Parathyroid adenoma (tissue), 2 donors: ENCODE measurements around the gene ORM1.
"Not testable (repeated sequence)": the region's sequence is repeated elsewhere in the genome, so short reads cannot be mapped to it uniquely, and the experiment has no call there.

Experiments
- H2AFZ ChIP-seq: fragments of 300-600 bp; sonication (generic); one replicate; pipeline ENCODE4 v1.7.0; 2017; ENCODE audit warnings: antibody characterized with exemption, mild to moderate bottlenecking
- H3K27ac ChIP-seq: fragments of 300-600 bp; sonication (generic); one replicate; pipeline ENCODE4 v1.7.0; 2017
- H3K27me3 ChIP-seq: fragments of 300-600 bp; sonication (generic); one replicate; pipeline ENCODE4 v1.7.0; 2017; ENCODE audit warnings: low read length; ENCODE audit not compliant: control insufficient read depth, insufficient read depth
- H3K36me3 ChIP-seq: fragments of 300-600 bp; sonication (generic); one replicate; pipeline ENCODE4 v1.7.0; 2017; ENCODE audit warnings: low read length; ENCODE audit not compliant: control insufficient read depth, insufficient read depth
- H3K4me1 ChIP-seq: fragments of 300-600 bp; sonication (generic); one replicate; pipeline ENCODE4 v1.7.0; 2017; ENCODE audit warnings: control low read depth
- H3K4me2 ChIP-seq: fragments of 300-600 bp; sonication (generic); one replicate; pipeline ENCODE4 v1.7.0; 2017; ENCODE audit warnings: low read length
- H3K4me3 ChIP-seq: fragments of 300-600 bp; sonication (generic); one replicate; pipeline ENCODE4 v1.7.0; 2017; ENCODE audit warnings: low read depth, low read length
- H3K79me2 ChIP-seq: fragments of 300-600 bp; sonication (generic); one replicate; pipeline ENCODE4 v1.7.0; 2017; ENCODE audit warnings: control low read depth
- H3K9ac ChIP-seq: fragments of 300-600 bp; sonication (generic); one replicate; pipeline ENCODE4 v1.7.0; 2017; ENCODE audit warnings: mild to moderate bottlenecking
- H3K9me3 ChIP-seq: fragments of 300-600 bp; sonication (generic); one replicate; pipeline ENCODE4 v1.7.0; 2017; ENCODE audit warnings: low read length; ENCODE audit not compliant: control insufficient read depth
- TF ChIP-seq, protein P1 (sequence below): fragments of 300-600 bp; sonication (generic); IDR thresholded peaks from one replicate; pipeline ENCODE4 v1.7.0; 2017; ENCODE audit warnings: antibody characterized with exemption, mild to moderate bottlenecking
- donor health status: primary hyperparathyroidism.

Gene ORM1

DNA sequence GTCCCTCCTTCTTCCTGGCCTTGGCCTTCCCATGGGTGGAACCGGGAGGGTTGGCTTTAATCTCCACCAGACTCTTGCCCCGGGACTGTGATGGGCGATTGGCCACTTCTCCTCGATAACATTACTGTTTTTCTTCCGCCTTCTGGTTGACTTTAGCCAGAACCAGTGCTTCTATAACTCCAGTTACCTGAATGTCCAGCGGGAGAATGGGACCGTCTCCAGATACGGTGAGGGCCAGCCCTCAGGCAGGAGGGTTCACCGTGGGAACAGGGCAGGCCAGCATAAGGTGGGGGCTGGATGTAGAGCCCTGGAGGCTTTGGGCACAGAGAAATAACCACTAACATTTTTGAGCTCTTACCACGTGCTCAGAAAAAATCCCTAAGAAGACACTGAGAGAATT, 7.7 kb downstream of the ORM1 start:
- Histone ChIP-seq H2AFZ (no peak overlapping the region), H3K4me2 (no peak overlapping the region), H3K27ac (no peak overlapping the region), H3K4me3 (no peak overlapping the region), H3K9ac (no peak overlapping the region), H3K4me1 (no peaks in the 10 kb centered on the region), H3K27me3 (no peaks in the 10 kb centered on the region), H3K36me3 (no peaks in the 10 kb centered on the region), H3K9me3 (no peaks in the 10 kb centered on the region), H3K79me2 (no peaks in the 10 kb centered on the region)
- TF ChIP-seq, protein P1, sequence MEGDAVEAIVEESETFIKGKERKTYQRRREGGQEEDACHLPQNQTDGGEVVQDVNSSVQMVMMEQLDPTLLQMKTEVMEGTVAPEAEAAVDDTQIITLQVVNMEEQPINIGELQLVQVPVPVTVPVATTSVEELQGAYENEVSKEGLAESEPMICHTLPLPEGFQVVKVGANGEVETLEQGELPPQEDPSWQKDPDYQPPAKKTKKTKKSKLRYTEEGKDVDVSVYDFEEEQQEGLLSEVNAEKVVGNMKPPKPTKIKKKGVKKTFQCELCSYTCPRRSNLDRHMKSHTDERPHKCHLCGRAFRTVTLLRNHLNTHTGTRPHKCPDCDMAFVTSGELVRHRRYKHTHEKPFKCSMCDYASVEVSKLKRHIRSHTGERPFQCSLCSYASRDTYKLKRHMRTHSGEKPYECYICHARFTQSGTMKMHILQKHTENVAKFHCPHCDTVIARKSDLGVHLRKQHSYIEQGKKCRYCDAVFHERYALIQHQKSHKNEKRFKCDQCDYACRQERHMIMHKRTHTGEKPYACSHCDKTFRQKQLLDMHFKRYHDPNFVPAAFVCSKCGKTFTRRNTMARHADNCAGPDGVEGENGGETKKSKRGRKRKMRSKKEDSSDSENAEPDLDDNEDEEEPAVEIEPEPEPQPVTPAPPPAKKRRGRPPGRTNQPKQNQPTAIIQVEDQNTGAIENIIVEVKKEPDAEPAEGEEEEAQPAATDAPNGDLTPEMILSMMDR: no peak

GRCh38 chr9:114331229-114332195, 8.6 kb downstream of the ORM1 start:
- not testable (repeated sequence) for H3K79me2 ChIP-seq, H3K27ac ChIP-seq, H3K9ac ChIP-seq, H3K36me3 ChIP-seq, H2AFZ ChIP-seq, H3K4me3 ChIP-seq, H3K27me3 ChIP-seq, H3K4me2 ChIP-seq, H3K9me3 ChIP-seq, H3K4me1 ChIP-seq

- not testable (repeated sequence) for H3K27ac ChIP-seq, H3K9me3 ChIP-seq
Measured at GRCh38 chr9:114332474-114333040, 9.7 kb downstream of the ORM1 start.

DNA sequence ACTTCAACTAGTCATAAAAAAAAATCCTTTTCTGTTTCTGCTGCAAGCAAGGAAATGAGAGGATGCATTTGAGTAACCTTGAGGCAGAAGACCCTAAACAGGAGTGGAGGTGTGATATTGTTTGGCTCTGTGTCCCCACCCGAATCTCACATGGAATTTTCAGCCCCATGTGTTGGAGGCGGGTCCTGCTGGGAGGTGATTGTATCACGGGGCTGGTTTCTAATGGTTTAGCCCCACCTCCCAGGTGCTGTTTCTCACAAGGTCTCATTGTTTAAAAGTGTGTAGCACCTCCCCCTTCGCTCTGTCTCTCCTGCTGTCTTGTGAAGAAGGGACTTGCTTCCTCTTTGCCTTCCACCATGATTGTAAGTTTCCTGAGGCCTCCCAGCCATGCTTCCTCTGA, 10.8 kb downstream of the ORM1 start:
- not testable (repeated sequence) for H3K9me3 ChIP-seq, H3K4me3 ChIP-seq, H3K27me3 ChIP-seq, H3K27ac ChIP-seq, H3K36me3 ChIP-seq, H3K4me1 ChIP-seq, H3K4me2 ChIP-seq, H2AFZ ChIP-seq, H3K9ac ChIP-seq, H3K79me2 ChIP-seq

More at GRCh38 chr9:114332474-114333040, 9.7 kb downstream of the ORM1 start:
- H3K27me3 ChIP-seq, H2AFZ ChIP-seq, H3K79me2 ChIP-seq, H3K36me3 ChIP-seq, H3K4me1 ChIP-seq, H3K9ac ChIP-seq, H3K4me2 ChIP-seq, H3K4me3 ChIP-seq: not testable (repeated sequence)

DNA sequence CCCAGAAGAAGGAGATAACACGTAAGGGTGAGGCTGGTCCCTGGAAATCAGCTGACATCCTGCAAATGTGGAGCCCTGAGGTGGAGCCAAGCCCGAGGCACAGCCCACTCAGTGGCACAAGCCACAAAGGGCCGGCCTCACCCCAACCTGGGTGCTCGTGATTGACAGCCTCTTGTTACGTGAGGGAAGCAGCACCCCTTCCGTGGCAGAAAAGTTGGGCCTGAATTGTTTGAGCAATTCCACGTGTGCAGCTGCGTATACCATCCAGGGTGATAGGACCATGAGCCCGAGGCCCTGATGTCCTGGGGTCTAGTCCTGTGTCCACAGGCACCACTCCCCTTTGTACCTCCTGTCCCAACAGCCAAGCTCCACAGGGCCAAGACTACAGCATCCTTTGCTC, 11.6 kb downstream of the ORM1 start:
- Histone ChIP-seq H3K27ac (no peak overlapping the region), H3K79me2 (no peaks in the 10 kb centered on the region), H3K27me3 (no peaks in the 10 kb centered on the region), H2AFZ (no peak overlapping the region), H3K9ac (no peak overlapping the region), H3K36me3 (no peaks in the 10 kb centered on the region), H3K4me1 (no peaks in the 10 kb centered on the region), H3K4me3 (no peak overlapping the region), H3K9me3 (no peaks in the 10 kb centered on the region), H3K4me2 (no peak overlapping the region)
- TF ChIP-seq, protein P1: no peak

- H3K9me3 ChIP-seq: no peaks in the 10 kb centered on the region
- H2AFZ ChIP-seq: no peak overlapping the region
- no peaks in the 10 kb centered on the region for H3K36me3 ChIP-seq
- H3K27me3 ChIP-seq: no peaks in the 10 kb centered on the region
- TF ChIP-seq, protein P1: no peak
- H3K9ac ChIP-seq: no peak overlapping the region
- H3K79me2 ChIP-seq: no peaks in the 10 kb centered on the region
- no peak overlapping the region for H3K27ac ChIP-seq
- no peak overlapping the region for H3K4me3 ChIP-seq
- H3K4me1 ChIP-seq: no peaks in the 10 kb centered on the region
- no peak overlapping the region for H3K4me2 ChIP-seq
Measured at GRCh38 chr9:114335745-114336144, 12.8 kb downstream of the ORM1 start.
